GM18520 (cell line): ENCODE data around the gene NPHS1.
"Not testable (repeated sequence)": the region's sequence is repeated elsewhere in the genome, so short reads cannot be mapped to it uniquely, and the experiment has no call there.

Experiments
- ATAC-seq: cut with Tn5 transposase; IDR thresholded peaks from one replicate; pipeline ENCODE4 v1.9.1; 2021; ENCODE audit not compliant: unreplicated experiment

The NPHS1 gene

DNA sequence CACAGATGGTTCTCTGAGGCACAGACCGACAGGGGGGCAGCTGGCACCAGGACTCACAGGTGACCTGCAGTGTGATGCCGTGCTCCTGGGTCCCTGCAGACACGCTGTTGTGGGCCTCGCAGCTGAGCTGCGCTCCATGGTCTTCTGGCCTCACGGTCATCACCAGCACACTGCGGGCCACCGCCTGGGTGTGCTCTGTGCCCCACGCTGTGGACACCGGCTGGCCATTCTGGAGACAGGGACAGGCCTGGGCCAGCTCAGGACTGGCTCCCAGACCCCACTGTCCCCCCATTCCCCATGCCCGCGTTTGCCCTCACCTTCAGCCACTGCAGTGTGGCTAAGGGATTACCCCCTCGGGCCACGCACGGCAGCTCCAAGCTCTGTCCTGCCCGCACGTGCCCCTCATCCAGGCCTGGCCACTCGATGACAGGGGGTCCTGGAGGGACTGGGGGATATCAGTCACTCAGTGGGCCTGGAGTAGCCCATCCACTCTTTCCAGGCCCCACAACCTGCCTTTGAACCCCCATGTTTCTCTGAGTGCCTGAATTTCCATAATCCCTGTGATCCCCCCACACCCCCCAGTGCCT, 3.3 kb downstream of the NPHS1 start:
- no peak for ATAC-seq

DNA sequence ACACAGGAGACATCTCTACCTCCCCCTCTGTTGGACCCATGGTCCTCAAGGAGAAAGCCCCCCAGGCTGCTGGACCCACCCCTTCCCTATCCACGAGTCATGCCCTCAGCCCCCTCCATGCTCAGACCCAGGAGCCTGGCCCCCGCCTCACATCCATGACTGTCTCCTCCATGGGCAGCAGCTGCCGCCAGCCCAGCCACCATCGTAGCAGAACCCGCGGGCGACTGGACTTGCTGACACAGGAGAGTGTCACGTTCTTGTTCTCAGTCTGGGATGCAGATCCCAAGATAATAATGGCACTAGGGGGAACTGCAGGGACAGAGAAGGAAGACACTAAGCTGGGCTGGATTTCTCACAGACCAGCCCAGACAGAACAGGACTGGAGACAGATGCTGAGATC, 3.8 kb downstream of the NPHS1 start:
- ATAC-seq, result no peak

DNA sequence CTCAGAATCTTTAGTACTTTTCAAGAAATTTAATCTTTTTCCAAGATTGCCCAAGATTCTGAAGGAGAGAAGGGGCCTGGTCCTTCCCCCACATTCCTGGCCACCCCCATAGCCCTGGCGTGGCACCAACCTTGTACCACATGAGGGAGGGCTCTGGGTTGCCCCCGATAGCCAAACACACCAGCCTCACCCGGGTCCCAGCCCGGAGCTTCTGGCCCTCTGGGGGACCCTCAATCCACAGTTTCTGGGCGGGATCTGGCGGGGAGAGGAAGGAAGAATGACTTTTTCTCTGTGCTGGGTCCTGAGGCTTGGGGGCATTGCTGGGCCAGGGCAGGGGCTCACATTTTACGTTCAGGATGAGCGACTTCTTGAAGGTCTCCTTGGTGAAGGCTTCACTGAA, 4.4 kb downstream of the NPHS1 start:
- no peak for ATAC-seq

DNA sequence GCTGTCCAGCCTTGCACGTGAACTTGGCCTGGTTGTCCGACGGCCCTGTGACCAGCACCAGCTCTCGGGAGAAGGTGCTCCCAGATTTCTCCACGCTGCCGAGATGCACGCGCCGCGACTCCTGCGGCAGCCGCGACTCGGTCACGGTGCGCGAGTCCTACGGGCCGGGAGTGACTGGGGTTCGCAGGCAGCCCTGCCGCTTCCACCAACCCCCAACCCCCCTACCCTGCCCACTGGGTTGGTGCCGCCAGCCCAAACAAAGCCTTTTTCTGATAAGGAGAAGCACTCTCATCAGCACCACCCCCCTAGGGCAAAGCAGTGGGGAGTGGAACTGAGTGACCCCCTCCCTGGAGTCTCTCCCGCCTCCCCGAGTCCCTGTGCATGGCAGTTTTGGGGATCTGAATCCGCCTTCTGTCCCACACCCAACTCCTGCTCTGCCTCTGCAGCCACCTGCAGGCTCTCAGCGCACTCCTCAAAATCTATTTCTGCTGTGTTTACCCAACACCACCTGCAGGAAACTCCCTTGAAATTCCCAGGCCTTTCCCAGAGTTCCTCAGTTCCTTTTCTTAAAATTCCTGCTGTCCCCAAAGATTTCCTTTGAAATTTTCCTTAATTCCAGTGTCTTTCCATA, 6.2 kb downstream of the NPHS1 start:
- ATAC-seq, result no peak

DNA sequence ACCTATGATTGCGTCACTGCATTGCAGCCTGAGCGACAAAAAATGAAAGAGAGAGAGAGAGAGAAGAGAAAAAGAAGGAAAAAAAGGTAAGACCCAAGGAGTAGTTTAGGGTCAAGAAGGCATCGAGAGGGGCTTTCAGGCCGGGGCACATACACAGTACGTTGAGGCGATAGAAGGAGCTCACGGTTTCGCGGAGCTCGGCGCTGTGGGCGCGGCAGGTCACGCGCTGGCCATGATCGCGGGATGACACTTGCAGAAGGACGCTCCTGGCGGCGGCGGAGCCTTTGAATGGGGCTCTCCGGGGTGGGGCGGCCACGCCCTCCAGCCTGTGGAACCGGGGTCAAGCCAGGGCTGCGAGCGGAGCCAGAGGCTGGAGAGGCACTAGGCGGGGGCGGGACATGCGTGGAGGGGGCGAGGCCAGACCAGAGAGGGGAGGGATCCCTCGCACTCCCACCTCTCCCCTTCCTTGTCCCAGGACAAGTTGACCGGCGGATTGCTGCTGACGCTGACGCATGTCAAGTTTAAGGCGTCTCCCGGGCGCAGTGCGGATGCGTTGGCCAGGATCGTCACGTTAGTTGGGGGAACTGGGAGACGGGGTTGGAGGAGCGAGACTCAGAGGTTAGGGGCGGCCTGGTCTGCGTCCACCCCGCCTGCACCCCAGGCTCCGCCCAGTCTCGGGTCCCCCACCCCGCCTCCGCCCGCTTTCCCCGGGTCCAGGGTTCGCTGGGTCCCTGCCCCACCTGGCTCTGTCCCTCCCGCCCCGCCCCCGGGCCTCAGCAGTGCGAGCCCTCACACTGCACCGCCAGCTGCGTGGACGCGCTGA, 6.9 kb downstream of the NPHS1 start:
- ATAC-seq, result no peak

DNA sequence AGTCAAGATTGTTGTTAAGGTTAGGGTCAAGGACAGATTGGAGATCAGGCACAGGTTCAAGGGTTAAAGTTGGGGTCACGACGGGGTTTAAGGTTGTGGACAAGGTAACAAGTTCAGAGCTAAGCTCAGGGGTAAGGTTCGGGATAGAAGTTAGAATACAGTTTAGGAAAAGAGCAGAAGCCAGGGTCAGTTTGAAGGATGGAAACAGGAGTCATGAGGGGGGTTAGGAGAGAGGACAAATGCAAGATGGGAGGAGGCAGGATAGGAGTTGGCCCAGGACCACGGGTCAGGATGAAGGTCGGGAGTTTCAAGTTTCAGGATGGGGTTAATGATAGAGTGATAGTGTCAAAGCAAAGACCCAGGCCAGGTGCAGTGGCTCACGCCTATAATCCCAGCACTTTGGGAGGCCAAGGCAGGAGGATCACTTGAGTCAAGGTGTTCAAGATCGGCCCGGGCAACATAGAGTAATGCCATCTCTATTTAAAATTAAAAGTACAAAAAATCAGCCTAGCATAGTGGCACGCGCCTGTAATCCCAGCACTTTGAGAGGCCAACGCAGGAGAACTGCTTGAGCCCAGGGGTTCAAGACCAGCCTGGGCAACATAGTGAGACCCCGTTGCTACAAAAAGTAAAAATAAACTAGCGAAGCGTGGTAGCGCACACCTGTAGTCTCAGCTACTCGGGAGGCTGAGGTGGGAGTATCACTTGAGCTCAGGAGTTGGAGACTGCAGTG, 7.7 kb downstream of the NPHS1 start:
- no peak for ATAC-seq

DNA sequence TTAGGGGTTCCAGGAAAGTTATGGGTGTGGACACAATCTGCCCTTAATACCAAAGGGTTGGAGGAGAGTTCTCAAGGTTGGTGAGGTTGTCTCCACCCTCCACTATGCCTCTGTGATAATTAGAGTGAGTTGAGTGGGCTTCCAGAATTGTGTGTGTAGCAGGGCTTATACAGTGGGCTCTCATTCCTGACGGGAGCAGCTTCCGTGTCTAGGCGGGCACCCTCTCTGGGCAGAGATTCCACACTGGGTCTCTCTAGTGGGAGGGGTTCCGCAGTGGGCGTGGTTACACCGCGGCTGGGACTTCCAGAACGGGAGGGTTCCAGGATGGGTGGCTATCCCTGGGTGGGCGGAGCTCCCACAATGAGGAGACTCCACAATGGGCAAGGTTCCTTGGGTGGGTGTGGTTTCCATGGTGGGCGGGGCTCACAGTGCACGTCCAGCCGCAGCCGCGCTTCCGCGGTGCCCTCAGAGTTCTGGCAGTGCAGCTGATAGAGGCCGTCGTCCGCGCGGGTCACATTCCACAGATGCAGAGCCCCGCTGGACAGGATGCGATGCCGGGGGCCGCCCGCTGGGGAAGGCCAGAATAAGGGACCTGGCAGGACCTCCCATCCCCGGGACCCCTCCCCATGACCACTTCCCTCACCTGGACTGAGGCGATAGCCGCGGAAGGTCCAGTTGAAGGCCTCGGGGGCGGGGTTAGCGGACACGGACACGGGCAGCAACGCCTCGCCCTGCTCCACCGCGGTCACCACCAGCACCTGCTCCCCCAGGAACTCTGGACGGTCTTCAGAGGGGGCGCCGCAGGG, 8.4 kb downstream of the NPHS1 start:
- no peak for ATAC-seq

DNA sequence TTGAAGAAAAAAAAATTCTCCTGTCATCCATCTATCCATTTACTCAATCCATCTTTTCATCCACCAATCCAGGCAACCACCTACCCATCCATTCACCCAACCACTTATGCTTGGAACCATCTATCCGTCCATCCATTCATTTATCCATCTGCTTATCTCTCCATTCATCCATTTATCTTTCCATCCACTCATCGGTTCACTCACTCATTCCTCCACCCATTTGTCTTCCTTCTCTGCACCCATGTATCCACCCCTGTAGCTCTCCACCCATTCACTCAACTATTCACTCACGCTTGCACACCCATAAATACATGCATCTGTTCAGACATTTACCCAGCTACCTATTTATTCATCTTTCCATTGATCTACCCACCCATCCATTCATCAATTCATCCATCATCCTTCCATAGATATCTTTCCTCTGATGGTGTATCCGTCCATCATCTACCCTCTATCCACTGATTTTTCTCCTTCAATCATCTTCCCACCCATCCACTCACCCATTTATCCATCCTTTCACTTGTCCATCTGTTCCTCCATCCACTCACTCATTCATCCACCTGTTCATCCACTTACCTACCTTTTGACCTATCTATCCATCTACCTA, 9.5 kb downstream of the NPHS1 start:
- no peak for ATAC-seq

DNA sequence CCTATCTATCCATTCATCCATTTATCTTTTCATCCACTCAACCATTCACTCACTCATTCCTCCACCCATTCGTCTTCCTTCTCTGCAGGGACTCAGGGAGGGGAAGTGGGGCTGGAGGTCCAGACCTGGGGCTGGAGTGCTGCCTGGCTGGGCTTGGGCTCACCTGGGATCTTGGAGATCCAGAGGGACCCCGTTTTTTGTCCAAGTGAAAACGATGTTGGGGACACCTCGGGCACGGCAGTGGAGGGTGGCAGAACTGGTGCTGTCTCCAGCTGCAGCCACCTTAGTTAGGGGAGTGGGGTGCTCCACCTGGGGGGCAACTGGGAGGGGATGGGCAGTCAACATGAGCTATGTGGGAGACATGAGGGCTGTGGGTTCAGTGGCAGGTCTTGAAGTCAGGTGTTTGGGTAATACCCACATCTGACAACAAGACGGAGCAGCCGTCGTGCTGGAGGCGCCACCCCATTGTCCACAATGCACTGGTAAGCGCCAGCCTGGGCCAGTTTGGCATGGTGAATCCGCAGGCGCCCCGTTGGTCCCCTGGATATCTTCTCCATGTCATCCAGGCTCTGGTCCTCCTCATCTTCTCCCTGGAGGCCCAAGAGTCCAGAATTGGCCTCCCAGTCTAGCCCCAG, 10.2 kb downstream of the NPHS1 start:
- ATAC-seq, result no peak

DNA sequence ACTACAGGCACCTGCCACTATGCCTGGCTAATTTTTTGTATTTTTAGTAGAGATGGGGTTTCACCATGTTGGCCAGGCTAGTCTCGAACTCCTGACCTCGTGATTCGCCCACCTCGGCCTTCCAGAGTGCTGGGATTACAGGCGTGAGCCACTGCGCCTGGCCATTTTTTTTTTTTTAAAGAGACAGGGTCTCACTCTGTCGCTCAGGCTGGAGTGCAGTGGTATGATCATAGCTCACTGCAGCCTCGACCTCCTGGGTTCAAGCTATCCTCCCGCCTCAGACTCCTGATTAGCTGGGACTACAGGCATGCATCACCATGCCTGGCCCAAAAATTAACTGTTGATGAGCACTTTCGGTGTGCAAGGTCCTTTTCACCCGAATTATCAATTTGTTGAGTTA, 16.2 kb downstream of the NPHS1 start:
- ATAC-seq, result not testable (repeated sequence)

DNA sequence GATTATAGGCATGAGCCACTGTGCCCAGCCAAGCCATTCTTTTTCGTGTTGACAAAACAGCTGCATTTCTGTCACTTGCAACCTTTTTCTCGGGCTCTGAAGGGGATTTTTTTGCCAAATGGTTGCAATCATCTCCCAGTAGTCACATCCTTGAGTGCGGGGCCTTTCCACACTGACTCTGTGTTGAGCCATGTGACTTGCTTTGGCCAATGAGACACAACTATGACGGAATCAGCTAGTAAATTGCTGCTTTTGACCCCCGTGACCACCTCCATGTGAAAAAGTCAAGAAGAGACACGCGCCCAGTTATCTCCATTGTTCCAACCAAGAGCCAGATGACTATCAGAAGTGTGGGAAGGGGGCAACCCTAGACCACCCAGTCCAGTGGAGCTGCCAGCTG, 18.3 kb downstream of the NPHS1 start:
- no peak for ATAC-seq

DNA sequence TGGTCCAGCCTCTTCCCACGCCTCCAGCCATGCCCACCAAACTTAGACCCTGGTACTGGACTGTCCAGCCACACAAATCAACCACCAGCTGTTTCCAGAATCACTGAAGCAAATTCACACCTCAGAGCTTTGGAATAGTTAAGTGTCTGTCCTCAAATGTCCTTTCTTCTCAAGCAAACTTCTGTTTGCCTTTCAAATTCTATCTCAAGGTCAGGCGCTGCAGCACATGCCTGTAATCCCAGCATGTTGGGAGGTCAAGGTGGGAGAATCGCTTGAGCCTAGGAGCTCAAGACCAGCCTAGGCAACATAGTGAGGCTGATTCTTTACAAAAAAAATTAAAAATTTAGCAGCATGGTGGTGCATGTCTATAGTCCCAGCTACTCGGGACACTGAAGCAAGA, 20.2 kb downstream of the NPHS1 start:
- no peak for ATAC-seq

DNA sequence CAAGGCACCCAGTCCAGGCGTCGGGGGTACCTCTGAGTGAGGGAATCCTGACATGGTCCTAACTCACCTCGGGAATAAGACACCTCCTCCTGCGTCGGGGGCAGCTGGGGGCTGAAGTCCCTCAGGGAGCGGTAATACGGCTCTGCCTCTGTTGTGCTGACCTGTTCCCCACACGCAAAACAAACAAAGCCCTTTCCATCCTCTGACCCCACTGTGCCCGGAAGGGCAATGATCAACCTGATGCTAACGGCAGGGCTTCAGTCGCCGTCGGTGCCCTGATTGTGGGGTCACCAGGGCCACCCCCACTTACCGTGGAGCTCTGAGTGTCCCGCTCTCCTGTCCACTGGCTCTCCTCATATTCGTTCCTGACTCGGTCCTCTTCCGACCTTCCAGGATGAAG, 21.3 kb downstream of the NPHS1 start:
- no peak for ATAC-seq

DNA sequence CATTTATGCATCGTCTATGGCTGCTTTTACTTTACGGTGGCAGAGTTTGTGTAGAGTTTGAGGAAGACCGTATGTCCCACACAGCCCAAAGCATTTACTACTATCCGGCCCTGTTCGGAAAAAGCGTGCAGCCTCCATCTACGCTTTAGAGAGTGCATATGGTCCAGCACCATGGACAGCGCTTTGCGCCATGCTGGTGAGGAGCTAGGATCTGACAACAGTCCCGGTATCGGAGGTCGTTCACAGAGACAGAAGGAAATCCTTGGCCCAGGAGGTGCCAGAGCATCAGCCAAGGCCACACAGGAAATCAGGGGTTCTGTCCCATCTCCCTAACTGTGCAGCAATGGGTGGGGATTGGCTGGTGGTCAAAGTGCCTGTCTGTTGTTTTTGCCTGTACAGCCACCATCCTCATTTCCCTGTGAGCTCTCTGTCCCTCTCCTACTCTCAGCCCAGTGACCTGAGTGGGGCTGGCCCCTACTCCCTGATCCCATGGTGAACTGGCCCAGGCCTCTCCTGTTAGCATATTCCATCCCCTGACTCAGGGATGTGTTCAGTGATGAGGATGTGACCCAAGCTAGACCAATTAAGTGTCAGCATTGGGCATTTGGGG, 23.5 kb downstream of the NPHS1 start:
- no peak for ATAC-seq

DNA sequence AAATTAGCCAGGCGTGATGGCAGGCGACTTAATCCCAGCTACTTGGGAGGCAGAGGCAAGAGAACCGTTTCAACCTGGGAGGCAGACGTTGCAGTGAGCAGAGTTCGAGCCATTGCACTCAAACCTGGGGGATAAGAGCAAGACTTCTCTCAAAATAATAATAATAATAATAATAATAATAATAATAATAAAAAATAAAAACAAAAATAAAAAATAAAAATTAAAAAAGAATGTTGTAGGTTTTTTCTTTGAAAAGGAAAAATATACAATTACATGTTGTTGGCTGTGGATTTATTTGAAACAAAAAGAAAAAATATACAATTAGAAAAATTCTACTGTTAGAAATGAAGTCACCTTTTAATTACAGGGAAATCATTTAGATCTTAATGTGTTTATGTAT, 28.2 kb downstream of the NPHS1 start:
- no peak for ATAC-seq

DNA sequence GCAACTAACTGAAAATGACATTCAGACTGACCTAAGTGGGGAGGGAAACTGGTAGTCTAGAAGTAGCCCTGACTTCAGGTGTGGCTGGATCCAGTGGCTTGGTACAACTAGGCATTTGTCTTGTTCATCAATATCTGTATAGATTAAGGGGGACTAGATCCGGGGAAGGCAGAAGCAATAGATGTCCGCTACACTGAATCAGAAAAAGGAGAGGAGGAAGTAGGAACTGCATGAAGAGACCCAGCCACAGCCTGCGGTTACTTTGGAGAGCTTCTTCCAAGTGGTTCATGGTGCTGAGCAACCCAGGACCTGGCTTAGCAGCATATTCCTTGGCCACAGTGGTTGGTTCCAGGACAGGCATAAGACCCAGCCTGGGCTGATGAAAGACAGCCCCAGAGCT, 29.7 kb downstream of the NPHS1 start:
- ATAC-seq, result no peak

DNA sequence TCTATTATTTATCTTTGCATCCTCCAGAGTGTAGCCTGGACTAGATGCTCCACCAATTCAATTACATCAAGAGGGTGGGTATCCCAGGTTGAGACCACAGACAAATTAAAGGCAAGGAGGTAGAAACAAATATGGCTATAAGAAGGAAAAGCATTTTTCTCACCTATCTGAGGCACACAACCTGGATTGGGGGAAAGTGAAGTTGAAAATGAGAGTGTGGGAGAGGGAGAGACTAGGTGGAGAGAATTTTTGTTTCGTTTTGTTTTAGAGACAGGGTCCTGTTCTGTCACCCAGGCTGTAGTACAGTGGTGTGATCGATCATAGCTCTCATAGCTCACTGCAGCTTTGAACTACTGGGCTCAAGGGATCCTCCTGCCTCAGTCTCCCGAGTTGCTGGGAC, 33.9 kb downstream of the NPHS1 start:
- no peak for ATAC-seq

DNA sequence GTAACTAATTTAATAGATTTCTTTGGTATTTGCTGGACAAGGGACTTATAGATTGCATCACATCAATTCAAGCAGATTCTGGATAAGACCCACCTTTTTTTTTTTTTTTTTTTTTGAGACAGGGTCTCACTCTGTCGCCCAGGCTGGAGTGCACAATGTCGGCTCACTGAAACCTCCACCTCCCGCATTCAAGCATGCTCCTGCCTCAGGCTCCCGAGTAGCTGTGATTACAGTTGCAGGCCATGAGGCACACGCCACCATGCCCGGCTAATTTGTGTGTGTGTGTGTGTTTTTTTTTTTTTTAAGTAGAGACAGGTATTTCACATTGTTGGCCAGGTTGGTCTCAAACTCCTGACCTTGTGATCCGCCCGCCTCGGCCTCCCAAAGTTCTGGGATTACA, 35.5 kb downstream of the NPHS1 start:
- no peak for ATAC-seq

DNA sequence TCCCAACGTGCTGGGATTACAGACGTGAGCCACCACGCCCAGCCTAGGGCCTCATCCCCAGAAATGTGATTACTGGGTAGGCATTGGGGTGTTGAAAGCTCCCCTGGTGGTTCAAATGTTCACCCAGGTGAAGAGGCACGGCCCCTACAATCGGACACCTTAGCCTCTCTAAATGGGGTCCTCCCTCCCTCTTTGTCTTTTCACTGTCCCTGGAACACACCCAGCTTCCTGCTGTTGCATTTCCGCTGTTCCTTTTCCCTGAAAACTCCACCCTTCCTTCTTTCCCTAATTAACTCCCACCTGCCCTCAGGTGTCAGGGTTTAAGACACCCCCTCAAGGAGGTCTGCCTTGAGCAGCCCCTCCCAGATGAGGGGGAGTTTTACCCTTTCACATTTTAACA, 36.0 kb downstream of the NPHS1 start:
- ATAC-seq, result no peak
